Measurements from ENCODE around the gene MSLN. TPM values are rescaled to one million over a fixed set of nuclear protein-coding genes. Genes with fewer than 3 reads are reported as not detected.
A peak's percentile ranks its signal among the peaks of the same experiment; 100 is the strongest.

The MSLN gene
- total and polyA plus RNA-seq, 2 donors (not counting 3 experiments of a cell fraction or from before 2014, with no cell fraction given): not detected

- Histone ChIP-seq H3K27ac (ENCODE audit: insufficient read depth, low read depth, low read length) (no peak overlapping the region), H3K79me2 (ENCODE audit: control insufficient read depth, insufficient read depth, low read length) (no peaks in the 10 kb centered on the region), H2AFZ (ENCODE audit: low read depth, low read length) (no peak overlapping the region), H3K4me2 (ENCODE audit: insufficient read depth, low read length) (no peak overlapping the region), H3K9ac (replicated peaks; ENCODE audit: extremely low read depth, insufficient read depth, low read length) (no peak overlapping the region), H3K9me3 (replicated peaks; ENCODE audit: control insufficient read depth, insufficient read depth, low read length) (no peaks in the 10 kb centered on the region), H4K20me1 (replicated peaks; ENCODE audit: control insufficient read depth, extremely low read depth, insufficient read depth, low read length) (no peaks in the 10 kb centered on the region), H3K27me3 (ENCODE audit: control insufficient read depth in 2 of 2, insufficient read depth in 2 of 2, low read length in 2 of 2) (peaks cover under 1 to 20% of the 10 kb centered on the region in 2 experiments), H3K4me3 (replicated peaks in 1 of 3; ENCODE audit: insufficient read depth in 1 of 3, low read depth in 1 of 3, low read length in 3 of 3) (no peak overlapping the region), H3K4me1 (ENCODE audit: control insufficient read depth, extremely low read depth, insufficient read depth, low read length) (no peaks in the 10 kb centered on the region), H3K36me3 (ENCODE audit: control insufficient read depth in 2 of 2, extremely low read depth in 1 of 2, insufficient read depth in 2 of 2, low read length in 2 of 2) (no peaks in the 10 kb centered on the region), H3K9me1 (replicated peaks; ENCODE audit: control insufficient read depth, extremely low read depth, insufficient read depth, low read length) (no peaks in the 10 kb centered on the region)
- no peak for TF ChIP-seq POLR2AphosphoS5 (IDR thresholded peaks at IDR 0.05; ENCODE audit: insufficient read depth, low read depth, low read length)
- TF ChIP-seq EZH2 (IDR thresholded peaks at IDR 0.05; ENCODE audit: borderline replicate concordance, low read depth, low read length, severe bottlenecking): peak; percentile 50
- ChIA-PET CTCF (no interaction called here), POLR2A (no interaction called here)
- dilution Hi-C loops (cut with MboI; ENCODE audit: extremely low pct_ligation_motif_present, low sequenced_read_pairs) (no loop called here), intact Hi-C loops (cut with micrococcal nuclease) (no loop called here)
- BruUV-seq (replicated peaks): no TSS peak
- DNase-seq (ENCODE audit: low read depth, low spot score) (no peak), FAIRE-seq (no peak)
Observed at GRCh38 chr16:817001-817906, 56.7 kb downstream of the MSLN start.

DNA sequence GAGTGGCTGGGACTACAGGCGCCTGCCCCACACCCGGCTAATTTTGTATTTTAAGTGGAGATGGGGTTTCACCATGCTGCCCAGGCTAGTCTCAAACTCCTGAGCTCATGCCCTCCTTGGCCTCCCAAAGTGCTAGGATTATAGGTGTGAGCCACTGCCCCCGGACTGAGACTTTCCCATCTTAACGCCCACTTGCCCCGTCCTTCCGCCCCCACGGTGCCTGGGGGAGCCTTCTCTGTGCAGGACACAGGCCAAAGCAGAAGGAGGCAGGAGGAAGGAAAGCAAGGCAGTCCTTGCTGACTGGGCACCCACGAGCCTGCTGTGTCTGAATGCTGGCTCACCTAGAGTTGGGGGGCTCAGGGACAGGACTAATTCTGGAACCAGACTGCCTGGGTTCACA lies 57.6 kb downstream of the MSLN start:
- BruUV-seq (replicated peaks): no TSS peak
- CTCF ChIA-PET: no interaction called here
- Histone ChIP-seq H3K27ac (ENCODE audit: insufficient read depth, low read depth, low read length) (no peak overlapping the region), H3K9me3 (replicated peaks; ENCODE audit: control insufficient read depth, insufficient read depth, low read length) (no peaks in the 10 kb centered on the region), H3K9me1 (replicated peaks; ENCODE audit: control insufficient read depth, extremely low read depth, insufficient read depth, low read length) (no peaks in the 10 kb centered on the region), H4K20me1 (replicated peaks; ENCODE audit: control insufficient read depth, extremely low read depth, insufficient read depth, low read length) (no peaks in the 10 kb centered on the region), H3K9ac (replicated peaks; ENCODE audit: extremely low read depth, insufficient read depth, low read length) (no peak overlapping the region), H2AFZ (ENCODE audit: low read depth, low read length) (no peak overlapping the region), H3K4me1 (ENCODE audit: control insufficient read depth, extremely low read depth, insufficient read depth, low read length) (no peaks in the 10 kb centered on the region), H3K36me3 (ENCODE audit: control insufficient read depth in 2 of 2, extremely low read depth in 1 of 2, insufficient read depth in 2 of 2, low read length in 2 of 2) (no peaks in the 10 kb centered on the region), H3K79me2 (ENCODE audit: control insufficient read depth, insufficient read depth, low read length) (no peaks in the 10 kb centered on the region), H3K27me3 (ENCODE audit: control insufficient read depth in 2 of 2, insufficient read depth in 2 of 2, low read length in 2 of 2) (peaks cover 0 to 14% of the 10 kb centered on the region in 2 experiments), H3K4me3 (replicated peaks in 1 of 3; ENCODE audit: insufficient read depth in 1 of 3, low read depth in 1 of 3, low read length in 3 of 3) (no peak overlapping the region), H3K4me2 (ENCODE audit: insufficient read depth, low read length) (no peak overlapping the region)
- dilution Hi-C loops (cut with MboI; ENCODE audit: extremely low pct_ligation_motif_present, low sequenced_read_pairs): no loop called here
- POLR2A ChIA-PET: no interaction called here
- DNase-seq (ENCODE audit: low read depth, low spot score): no peak
- intact Hi-C loops (cut with micrococcal nuclease): no loop called here
- FAIRE-seq: no peak
- no peak for TF ChIP-seq MYC (IDR thresholded peaks at IDR 0.05; ENCODE audit: low read depth, low read length)
- TF ChIP-seq, protein P1, sequence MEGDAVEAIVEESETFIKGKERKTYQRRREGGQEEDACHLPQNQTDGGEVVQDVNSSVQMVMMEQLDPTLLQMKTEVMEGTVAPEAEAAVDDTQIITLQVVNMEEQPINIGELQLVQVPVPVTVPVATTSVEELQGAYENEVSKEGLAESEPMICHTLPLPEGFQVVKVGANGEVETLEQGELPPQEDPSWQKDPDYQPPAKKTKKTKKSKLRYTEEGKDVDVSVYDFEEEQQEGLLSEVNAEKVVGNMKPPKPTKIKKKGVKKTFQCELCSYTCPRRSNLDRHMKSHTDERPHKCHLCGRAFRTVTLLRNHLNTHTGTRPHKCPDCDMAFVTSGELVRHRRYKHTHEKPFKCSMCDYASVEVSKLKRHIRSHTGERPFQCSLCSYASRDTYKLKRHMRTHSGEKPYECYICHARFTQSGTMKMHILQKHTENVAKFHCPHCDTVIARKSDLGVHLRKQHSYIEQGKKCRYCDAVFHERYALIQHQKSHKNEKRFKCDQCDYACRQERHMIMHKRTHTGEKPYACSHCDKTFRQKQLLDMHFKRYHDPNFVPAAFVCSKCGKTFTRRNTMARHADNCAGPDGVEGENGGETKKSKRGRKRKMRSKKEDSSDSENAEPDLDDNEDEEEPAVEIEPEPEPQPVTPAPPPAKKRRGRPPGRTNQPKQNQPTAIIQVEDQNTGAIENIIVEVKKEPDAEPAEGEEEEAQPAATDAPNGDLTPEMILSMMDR (IDR thresholded peaks at IDR 0.05; ENCODE audit: extremely low read depth in 1 of 2, insufficient read depth in 1 of 2, low read depth in 1 of 2, low read length in 2 of 2): no peak

MicroRNA genes within 50 kb of the gene (microRNA counts, 767-probe panel; counts per million panel counts)
- microRNA hsa-miR-662: 723 counts per million, percentile 96 among the panel's probes with 10 or more counts

Small RNA genes lying within 50 kb of the gene (microRNA-seq; reads per million reads assigned to microRNA genes)
- not detected for gene MIR662 (ENCODE audit: borderline number of aligned reads, borderline replicate concordance)

Small RNA genes lying within 50 kb of the gene (small RNA-seq; reads per million reads assigned to genes)
- not detected for gene MIR662 (ENCODE audit: insufficient read depth, insufficient read length, low read depth, low replicate concordance)

Other genes with a start within 250 kb of the MSLN start
- gene CAPN15, start 233.0 kb upstream of the MSLN start, total RNA-seq: 65.0 and 70.1 TPM in 2 replicates
- gene CAPN15, start 233.0 kb upstream of the MSLN start, polyA plus RNA-seq: 33.9 and 48.6 TPM in 2 replicates
- not detected in 2 replicates for gene PRR35, start 200.3 kb upstream of the MSLN start, total RNA-seq
- gene PRR35, start 200.3 kb upstream of the MSLN start, polyA plus RNA-seq: not detected in 2 replicates
- 0.30 and 0.73 TPM in 2 replicates for gene NHLRC4, start 193.7 kb upstream of the MSLN start, total RNA-seq
- 0.94 and 0.96 TPM in 2 replicates for gene NHLRC4, start 193.7 kb upstream of the MSLN start, polyA plus RNA-seq
- gene PIGQ, start 190.8 kb upstream of the MSLN start, total RNA-seq: 56.8 and 67.7 TPM in 2 replicates
- 66.9 and 82.9 TPM in 2 replicates for gene PIGQ, start 190.8 kb upstream of the MSLN start, polyA plus RNA-seq
- gene RAB40C, start 170.7 kb upstream of the MSLN start, total RNA-seq: 16.7 and 18.8 TPM in 2 replicates
- gene RAB40C, start 170.7 kb upstream of the MSLN start, polyA plus RNA-seq: 12.4 and 16.3 TPM in 2 replicates
- 0.28 and 0.40 TPM in 2 replicates for gene WFIKKN1, start 129.7 kb upstream of the MSLN start, total RNA-seq
- 0.03 and 0.06 TPM in 2 replicates for gene WFIKKN1, start 129.7 kb upstream of the MSLN start, polyA plus RNA-seq
- gene METTL26, start 124.4 kb upstream of the MSLN start, total RNA-seq: 112 and 114 TPM in 2 replicates
- 138 and 215 TPM in 2 replicates for gene METTL26, start 124.4 kb upstream of the MSLN start, polyA plus RNA-seq
- gene MCRIP2, start 118.9 kb upstream of the MSLN start, total RNA-seq: 12.9 and 17.1 TPM in 2 replicates
- gene MCRIP2, start 118.9 kb upstream of the MSLN start, polyA plus RNA-seq: 18.9 and 29.9 TPM in 2 replicates
- gene WDR90, start 111.4 kb upstream of the MSLN start, total RNA-seq: 50.0 and 51.8 TPM in 2 replicates
- 22.2 and 29.2 TPM in 2 replicates for gene WDR90, start 111.4 kb upstream of the MSLN start, polyA plus RNA-seq
- 96.0 and 106 TPM in 2 replicates for gene RHOT2, start 92.6 kb upstream of the MSLN start, total RNA-seq
- 139 and 190 TPM in 2 replicates for gene RHOT2, start 92.6 kb upstream of the MSLN start, polyA plus RNA-seq
- 1.8 TPM in 2 replicates for gene RHBDL1, start 85.1 kb upstream of the MSLN start, total RNA-seq
- 1.1 and 1.8 TPM in 2 replicates for gene RHBDL1, start 85.1 kb upstream of the MSLN start, polyA plus RNA-seq
- gene STUB1, start 80.3 kb upstream of the MSLN start, total RNA-seq: 105 and 107 TPM in 2 replicates
- gene STUB1, start 80.3 kb upstream of the MSLN start, polyA plus RNA-seq: 147 and 152 TPM in 2 replicates
- gene JMJD8, start 76.4 kb upstream of the MSLN start, total RNA-seq: 53.4 and 55.1 TPM in 2 replicates
- 102 and 125 TPM in 2 replicates for gene JMJD8, start 76.4 kb upstream of the MSLN start, polyA plus RNA-seq
- gene WDR24, start 70.3 kb upstream of the MSLN start, total RNA-seq: 9.9 and 11.2 TPM in 2 replicates
- 9.9 and 14.1 TPM in 2 replicates for gene WDR24, start 70.3 kb upstream of the MSLN start, polyA plus RNA-seq
- 0.22 TPM in 1 of 2 replicates, not detected in the other for gene FBXL16, start 54.9 kb upstream of the MSLN start, total RNA-seq
- 0.07 and 0.18 TPM in 2 replicates for gene FBXL16, start 54.9 kb upstream of the MSLN start, polyA plus RNA-seq
- gene METRN, start 45.6 kb upstream of the MSLN start, total RNA-seq: 14.1 and 16.1 TPM in 2 replicates
- gene METRN, start 45.6 kb upstream of the MSLN start, polyA plus RNA-seq: 10.0 and 23.4 TPM in 2 replicates
- gene ANTKMT, start 39.6 kb upstream of the MSLN start, total RNA-seq: 26.1 and 29.1 TPM in 2 replicates
- 27.9 and 40.5 TPM in 2 replicates for gene ANTKMT, start 39.6 kb upstream of the MSLN start, polyA plus RNA-seq
- gene CCDC78, start 34.3 kb upstream of the MSLN start, total RNA-seq: 0.53 and 1.3 TPM in 2 replicates
- gene CCDC78, start 34.3 kb upstream of the MSLN start, polyA plus RNA-seq: 0.50 and 1.2 TPM in 2 replicates
- gene HAGHL, start 33.6 kb upstream of the MSLN start, total RNA-seq: 5.9 and 6.8 TPM in 2 replicates
- 6.3 and 8.5 TPM in 2 replicates for gene HAGHL, start 33.6 kb upstream of the MSLN start, polyA plus RNA-seq
- 31.2 and 33.8 TPM in 2 replicates for gene CIAO3, start 19.7 kb upstream of the MSLN start, total RNA-seq
- 23.1 and 29.1 TPM in 2 replicates for gene CIAO3, start 19.7 kb upstream of the MSLN start, polyA plus RNA-seq
- gene RPUSD1, start 27.6 kb downstream of the MSLN start, total RNA-seq: 42.3 and 46.2 TPM in 2 replicates
- 55.8 and 69.0 TPM in 2 replicates for gene RPUSD1, start 27.6 kb downstream of the MSLN start, polyA plus RNA-seq
- 58.6 and 69.5 TPM in 2 replicates for gene CHTF18, start 27.9 kb downstream of the MSLN start, total RNA-seq
- gene CHTF18, start 27.9 kb downstream of the MSLN start, polyA plus RNA-seq: 33.0 and 45.3 TPM in 2 replicates
- not detected in 2 replicates for gene GNG13, start 40.0 kb downstream of the MSLN start, total RNA-seq
- gene GNG13, start 40.0 kb downstream of the MSLN start, polyA plus RNA-seq: not detected in 2 replicates
- gene LMF1, start 210.2 kb downstream of the MSLN start, total RNA-seq: 12.5 and 17.8 TPM in 2 replicates
- gene LMF1, start 210.2 kb downstream of the MSLN start, polyA plus RNA-seq: 14.3 and 17.8 TPM in 2 replicates
- 0.42 and 0.53 TPM in 2 replicates for gene SOX8, start 221.0 kb downstream of the MSLN start, total RNA-seq
- gene SOX8, start 221.0 kb downstream of the MSLN start, polyA plus RNA-seq: 0.52 and 0.72 TPM in 2 replicates

Data from endothelial cell of umbilical vein (primary cell).